ENCODE measurements around the gene PPT2. TPM values are rescaled to one million over a fixed set of nuclear protein-coding genes. Genes with fewer than 3 reads are reported as not detected.

The PPT2 gene
- total RNA-seq, 3 donors from 2014 or later (not counting 1 experiment from before 2014, with no cell fraction given): 16.3 to 28.3 (median 19.0) TPM

- ATAC-seq: no peak
- H3K4me1 Mint-ChIP-seq: peaks cover 23 to 40% of the 10 kb centered on the region in 2 donors
- Histone ChIP-seq H3K27ac (ENCODE audit: low read length) (no peak overlapping the region), H3K9me3 (ENCODE audit: control insufficient read depth, insufficient read depth, low read length) (no peaks in the 10 kb centered on the region), H3K36me3 (ENCODE audit: control insufficient read depth, insufficient read depth, low read length) (peaks cover 25% of the 10 kb centered on the region), H3K27me3 (ENCODE audit: control insufficient read depth, insufficient read depth, low read length) (no peaks in the 10 kb centered on the region), H3K4me1 (ENCODE audit: control insufficient read depth, insufficient read depth, low read length) (peaks cover 10% of the 10 kb centered on the region), H3K4me3 (ENCODE audit: low read length) (no peak overlapping the region)
- no peaks in the 10 kb centered on the region for H3K36me3 Mint-ChIP-seq
- no peak overlapping the region for H3K27ac Mint-ChIP-seq
- no peaks in the 10 kb centered on the region for H3K27me3 Mint-ChIP-seq (ENCODE audit: low read depth in 2 of 2)
- H3K9me3 Mint-ChIP-seq: no peaks in the 10 kb centered on the region
- 98% methylated on average over 6 of the region's 6 CpGs for WGBS (ENCODE audit: insufficient coverage)
- no peak for DNase-seq
- H3K4me3 Mint-ChIP-seq: no peak overlapping the region
- TF ChIP-seq CTCF (IDR thresholded peaks at IDR 0.05): no peak
- intact Hi-C loops (cut with micrococcal nuclease): loop anchor here (10.0 kb wide), 1 partner anchor 506 kb away; the partner anchor contains the start of genes C6orf47, CSNK2B, GPANK1 and LY6G5B
Observed at GRCh38 chr6:32171234-32171633, 17.3 kb downstream of the PPT2 start.

GRCh38 chr6:32173051-32173727, 19.2 kb downstream of the PPT2 start:
- DNase-seq: no peak
- ATAC-seq: no peak
- Histone ChIP-seq H3K9me3 (ENCODE audit: control insufficient read depth, insufficient read depth, low read length) (no peaks in the 10 kb centered on the region), H3K36me3 (ENCODE audit: control insufficient read depth, insufficient read depth, low read length) (peaks cover 23% of the 10 kb centered on the region), H3K27ac (ENCODE audit: low read length) (no peak overlapping the region), H3K27me3 (ENCODE audit: control insufficient read depth, insufficient read depth, low read length) (no peaks in the 10 kb centered on the region), H3K4me3 (ENCODE audit: low read length) (no peak overlapping the region), H3K4me1 (ENCODE audit: control insufficient read depth, insufficient read depth, low read length) (peaks cover 25% of the 10 kb centered on the region)
- WGBS (ENCODE audit: insufficient coverage): 73% methylated on average over 4 of the region's 4 CpGs
- Mint-ChIP-seq H3K27me3 (ENCODE audit: low read depth in 2 of 2) (no peaks in the 10 kb centered on the region), H3K4me3 (no peak overlapping the region), H3K9me3 (no peaks in the 10 kb centered on the region), H3K27ac (no peak overlapping the region), H3K36me3 (no peaks in the 10 kb centered on the region), H3K4me1 (peaks cover 42 to 59% of the 10 kb centered on the region in 2 donors)
- TF ChIP-seq CTCF (IDR thresholded peaks at IDR 0.05): no peak
- intact Hi-C loops (cut with micrococcal nuclease): loop anchor here (10.0 kb wide), 1 partner anchor 508 kb away; the partner anchor contains the start of genes C6orf47, CSNK2B, GPANK1 and LY6G5B

- Histone ChIP-seq H3K4me1 (ENCODE audit: control insufficient read depth, insufficient read depth, low read length) (peaks cover 34% of the 10 kb centered on the region), H3K27me3 (ENCODE audit: control insufficient read depth, insufficient read depth, low read length) (no peaks in the 10 kb centered on the region), H3K4me3 (ENCODE audit: low read length) (no peak overlapping the region), H3K27ac (ENCODE audit: low read length) (no peak overlapping the region), H3K36me3 (ENCODE audit: control insufficient read depth, insufficient read depth, low read length) (peaks cover 16% of the 10 kb centered on the region), H3K9me3 (ENCODE audit: control insufficient read depth, insufficient read depth, low read length) (no peaks in the 10 kb centered on the region)
- Mint-ChIP-seq H3K27ac (no peak overlapping the region), H3K36me3 (no peaks in the 10 kb centered on the region), H3K9me3 (no peaks in the 10 kb centered on the region), H3K4me1 (peaks cover 54 to 71% of the 10 kb centered on the region in 2 donors), H3K4me3 (peak overlapping the region; percentile 97), H3K27me3 (ENCODE audit: low read depth in 2 of 2) (no peaks in the 10 kb centered on the region)
- ATAC-seq (no peak), DNase-seq (no peak)
- 100% methylated on average over 1 of the region's 1 CpG for WGBS (ENCODE audit: insufficient coverage)
- intact Hi-C loops (cut with micrococcal nuclease): loop anchor here (10.0 kb wide), 1 partner anchor 510 kb away; the partner anchor contains the start of genes C6orf47, CSNK2B, GPANK1 and LY6G5B
- no peak for TF ChIP-seq CTCF (IDR thresholded peaks at IDR 0.05)
Observed at GRCh38 chr6:32174416-32174815, 20.5 kb downstream of the PPT2 start.

All from natural killer cell (primary cell).